ENCODE results near the gene DCLK1.

DCLK1 gene

GRCh38 chr13:36129539-36129938 lies 1.6 kb downstream of the DCLK1 start:
- Histone ChIP-seq H3K9me2 (replicated peaks; ENCODE audit: low read depth, low read length) (no peaks in the 10 kb centered on the region), H3K4me1 (ENCODE audit: insufficient read depth, low read length, poor library complexity, severe bottlenecking) (no peaks in the 10 kb centered on the region), H3K27me3 (ENCODE audit: insufficient read depth, low read length, poor library complexity, severe bottlenecking) (no peaks in the 10 kb centered on the region), H3K9me3 (ENCODE audit: insufficient read depth, low read depth, low read length) (no peaks in the 10 kb centered on the region), H3K9ac (ENCODE audit: low read depth, low read length, poor library complexity, severe bottlenecking) (no peak overlapping the region), H3K79me2 (ENCODE audit: insufficient read depth, low read length) (no peaks in the 10 kb centered on the region), H3F3A (ENCODE audit: low read depth) (no peaks in the 10 kb centered on the region), H3K4me2 (ENCODE audit: low read depth, low read length, poor library complexity, severe bottlenecking) (no peak overlapping the region), H2AFZ (ENCODE audit: low read length) (no peak overlapping the region), H4K20me1 (ENCODE audit: insufficient read depth, low read length, poor library complexity, severe bottlenecking) (no peaks in the 10 kb centered on the region), H3K36me3 (ENCODE audit: insufficient read depth, low read length) (no peaks in the 10 kb centered on the region), H3K4me3 (ENCODE audit: low read length, poor library complexity, severe bottlenecking) (no peak overlapping the region)
- no peak for TF ChIP-seq EZH2phosphoT487 (IDR thresholded peaks at IDR 0.05; ENCODE audit: borderline replicate concordance)
- no peak for TF ChIP-seq CTCF (conservative IDR thresholded peaks at IDR 0.05; ENCODE audit: low read length)

GRCh38 chr13:36126491-36126890 lies 4.7 kb downstream of the DCLK1 start:
- Histone ChIP-seq H4K20me1 (ENCODE audit: insufficient read depth, low read length, poor library complexity, severe bottlenecking) (no peaks in the 10 kb centered on the region), H3K4me2 (ENCODE audit: low read depth, low read length, poor library complexity, severe bottlenecking) (no peak overlapping the region), H2AFZ (ENCODE audit: low read length) (no peak overlapping the region), H3K27me3 (ENCODE audit: insufficient read depth, low read length, poor library complexity, severe bottlenecking) (no peaks in the 10 kb centered on the region), H3K79me2 (ENCODE audit: insufficient read depth, low read length) (no peaks in the 10 kb centered on the region), H3K9me2 (replicated peaks; ENCODE audit: low read depth, low read length) (no peaks in the 10 kb centered on the region), H3K4me1 (ENCODE audit: insufficient read depth, low read length, poor library complexity, severe bottlenecking) (no peaks in the 10 kb centered on the region), H3K9ac (ENCODE audit: low read depth, low read length, poor library complexity, severe bottlenecking) (no peak overlapping the region), H3K4me3 (ENCODE audit: low read length, poor library complexity, severe bottlenecking) (no peak overlapping the region), H3F3A (ENCODE audit: low read depth) (no peaks in the 10 kb centered on the region), H3K36me3 (ENCODE audit: insufficient read depth, low read length) (no peaks in the 10 kb centered on the region), H3K9me3 (ENCODE audit: insufficient read depth, low read depth, low read length) (no peaks in the 10 kb centered on the region)
- no peak for TF ChIP-seq EZH2phosphoT487 (IDR thresholded peaks at IDR 0.05; ENCODE audit: borderline replicate concordance)

GRCh38 chr13:36125841-36126240 lies 5.3 kb downstream of the DCLK1 start:
- no peaks in the 10 kb centered on the region for H4K20me1 ChIP-seq (ENCODE audit: insufficient read depth, low read length, poor library complexity, severe bottlenecking)
- no peak overlapping the region for H3K9ac ChIP-seq (ENCODE audit: low read depth, low read length, poor library complexity, severe bottlenecking)
- no peak overlapping the region for H3K4me3 ChIP-seq (ENCODE audit: low read length, poor library complexity, severe bottlenecking)
- H3K9me3 ChIP-seq (ENCODE audit: insufficient read depth, low read depth, low read length): no peaks in the 10 kb centered on the region
- no peaks in the 10 kb centered on the region for H3K9me2 ChIP-seq (replicated peaks; ENCODE audit: low read depth, low read length)
- H2AFZ ChIP-seq (ENCODE audit: low read length): no peak overlapping the region
- no peaks in the 10 kb centered on the region for H3K27me3 ChIP-seq (ENCODE audit: insufficient read depth, low read length, poor library complexity, severe bottlenecking)
- H3K36me3 ChIP-seq (ENCODE audit: insufficient read depth, low read length): no peaks in the 10 kb centered on the region
- TF ChIP-seq CTCF (conservative IDR thresholded peaks at IDR 0.05; ENCODE audit: low read length): no peak
- H3K4me2 ChIP-seq (ENCODE audit: low read depth, low read length, poor library complexity, severe bottlenecking): no peak overlapping the region
- H3K4me1 ChIP-seq (ENCODE audit: insufficient read depth, low read length, poor library complexity, severe bottlenecking): no peaks in the 10 kb centered on the region
- no peaks in the 10 kb centered on the region for H3K79me2 ChIP-seq (ENCODE audit: insufficient read depth, low read length)
- H3F3A ChIP-seq (ENCODE audit: low read depth): no peaks in the 10 kb centered on the region

GRCh38 chr13:36124236-36124822 lies 6.9 kb downstream of the DCLK1 start:
- TF ChIP-seq EZH2phosphoT487 (IDR thresholded peaks at IDR 0.05; ENCODE audit: borderline replicate concordance): no peak
- TF ChIP-seq CTCF (conservative IDR thresholded peaks at IDR 0.05; ENCODE audit: low read length): no peak
- Histone ChIP-seq H3K36me3 (ENCODE audit: insufficient read depth, low read length) (no peaks in the 10 kb centered on the region), H3K4me3 (ENCODE audit: low read length, poor library complexity, severe bottlenecking) (no peak overlapping the region), H3K79me2 (ENCODE audit: insufficient read depth, low read length) (no peaks in the 10 kb centered on the region), H3K4me1 (ENCODE audit: insufficient read depth, low read length, poor library complexity, severe bottlenecking) (no peaks in the 10 kb centered on the region), H3F3A (ENCODE audit: low read depth) (no peaks in the 10 kb centered on the region), H3K9me2 (replicated peaks; ENCODE audit: low read depth, low read length) (no peaks in the 10 kb centered on the region), H3K27me3 (ENCODE audit: insufficient read depth, low read length, poor library complexity, severe bottlenecking) (no peaks in the 10 kb centered on the region), H2AFZ (ENCODE audit: low read length) (no peak overlapping the region), H4K20me1 (ENCODE audit: insufficient read depth, low read length, poor library complexity, severe bottlenecking) (no peaks in the 10 kb centered on the region), H3K9ac (ENCODE audit: low read depth, low read length, poor library complexity, severe bottlenecking) (no peak overlapping the region), H3K9me3 (ENCODE audit: insufficient read depth, low read depth, low read length) (no peaks in the 10 kb centered on the region), H3K4me2 (ENCODE audit: low read depth, low read length, poor library complexity, severe bottlenecking) (no peak overlapping the region)

All from Loucy (cell line).